Hepatocyte (in vitro differentiated cells): ENCODE measurements around the gene KRTAP5-2. TPM values are rescaled to one million over a fixed set of nuclear protein-coding genes. Genes with fewer than 3 reads are reported as not detected.

Source experiments
- DNase-seq: peaks from one replicate; pipeline ENCODE4 v3.0.0-alpha.2; 2016; ENCODE audit warnings: low spot score
- H2AFZ ChIP-seq: fragments of 200-600 bp; sonication (generic); 2 replicates; pipeline ENCODE4 v1.6.0; 2016; ENCODE audit warnings: antibody characterized with exemption, mild to moderate bottlenecking
- H3K27ac ChIP-seq: fragments of 200-600 bp; sonication (generic); 2 replicates; pipeline ENCODE4 v1.5.1; 2016; ENCODE audit warnings: mild to moderate bottlenecking
- H3K27me3 ChIP-seq: fragments of 200-600 bp; sonication (generic); 2 replicates; pipeline ENCODE4 v1.6.1; 2016
- H3K36me3 ChIP-seq: fragments of 200-600 bp; sonication (generic); replicated peaks from 2 replicates; pipeline ENCODE4 v1.5.1; 2016; ENCODE audit warnings: low read depth; ENCODE audit not compliant: insufficient read depth
- H3K4me1 ChIP-seq: fragments of 200-600 bp; sonication (generic); 2 replicates; pipeline ENCODE4 v1.5.1; 2016; ENCODE audit warnings: mild to moderate bottlenecking, moderate library complexity; ENCODE audit not compliant: insufficient read depth
- H3K4me2 ChIP-seq: fragments of 200-600 bp; sonication (generic); 2 replicates; pipeline ENCODE4 v1.6.0; 2016
- H3K4me3 ChIP-seq: fragments of 200-600 bp; sonication (generic); 2 replicates; pipeline ENCODE4 v1.5.1; 2016; ENCODE audit warnings: mild to moderate bottlenecking
- H3K79me2 ChIP-seq: fragments of 200-600 bp; sonication (generic); 2 replicates; pipeline ENCODE4 v1.6.0; 2017; ENCODE audit warnings: mild to moderate bottlenecking
- H3K9me2 ChIP-seq: fragments of 200-600 bp; sonication (generic); replicated peaks from 2 replicates; pipeline ENCODE4 v1.6.0; 2017; ENCODE audit warnings: mild to moderate bottlenecking; ENCODE audit not compliant: insufficient read depth
- H3K9me3 ChIP-seq: fragments of 200-600 bp; sonication (generic); 2 replicates; pipeline ENCODE4 v1.5.1; 2016; ENCODE audit warnings: low read depth, mild to moderate bottlenecking
- H4K20me1 ChIP-seq: fragments of 200-600 bp; sonication (generic); 2 replicates; pipeline ENCODE4 v1.6.0; 2016; ENCODE audit warnings: mild to moderate bottlenecking; ENCODE audit not compliant: insufficient read depth, poor library complexity, severe bottlenecking
- CTCF ChIP-seq: fragments of 200-600 bp; sonication (generic); IDR thresholded peaks from 2 replicates; pipeline ENCODE4 v1.5.1; 2016; ENCODE audit warnings: antibody characterized with exemption, mild to moderate bottlenecking; ENCODE audit not compliant: poor library complexity
- EZH2 ChIP-seq: fragments of 200-600 bp; sonication (generic); IDR thresholded peaks from 2 replicates; pipeline ENCODE4 v1.6.1; 2016; ENCODE audit warnings: antibody characterized with exemption, mild to moderate bottlenecking, borderline replicate concordance
- EZH2phosphoT487 ChIP-seq: fragments of 200-600 bp; sonication (generic); IDR thresholded peaks from one replicate; pipeline ENCODE4 v1.6.1; 2018; ENCODE audit warnings: antibody characterized with exemption, mild to moderate bottlenecking, low read depth, moderate library complexity; ENCODE audit not compliant: unreplicated experiment, severe bottlenecking
- WGBS: methylation state at CpG from one replicate; pipeline ENCODE4 v1.1.6; 2016; ENCODE audit warnings: low lambda C conversion rate; ENCODE audit errors: missing lambda C conversion rate; 5-methylcytosine and 5-hydroxymethylcytosine counted together
- polyA plus RNA-seq: library from polyadenylated mRNA; unstranded; fragments of >200 nt; fragmentation: Nextera tagmentation; extraction: Ambion mirVana; gene quantifications from 2 replicates; pipeline ENCODE4 v1.2.1, GENCODE V29; 2016
- total RNA-seq: library from RNA; depleted of rRNA; stranded (reverse); fragments of >200 nt; gene quantifications from 2 replicates; pipeline ENCODE4 v1.2.3, GENCODE V29; 2014

The KRTAP5-2 gene
- total and polyA plus RNA-seq, 2 experiments from 2014 or later, result not detected

- Histone ChIP-seq H3K4me3 (no peak overlapping the region), H3K9me3 (no peaks in the 10 kb centered on the region), H3K79me2 (no peaks in the 10 kb centered on the region), H3K4me1 (peaks cover 23% of the 10 kb centered on the region), H4K20me1 (peaks cover 15% of the 10 kb centered on the region), H3K4me2 (no peak overlapping the region), H3K27me3 (no peaks in the 10 kb centered on the region), H3K36me3 (no peaks in the 10 kb centered on the region), H3K9me2 (no peaks in the 10 kb centered on the region), H2AFZ (no peak overlapping the region), H3K27ac (no peak overlapping the region)
- no peak for DNase-seq
- 97% methylated on average over 14 of the region's 14 CpGs for WGBS
- no peak for TF ChIP-seq EZH2phosphoT487
- no peak for TF ChIP-seq CTCF
- TF ChIP-seq EZH2, result no peak
Measured at GRCh38 chr11:1562469-1563148, 35.5 kb downstream of the KRTAP5-2 start.

GRCh38 chr11:1561955-1562354 lies 36.1 kb downstream of the KRTAP5-2 start:
- Histone ChIP-seq H2AFZ (no peak overlapping the region), H3K36me3 (no peaks in the 10 kb centered on the region), H3K9me3 (no peaks in the 10 kb centered on the region), H3K27ac (no peak overlapping the region), H4K20me1 (peaks cover 9% of the 10 kb centered on the region), H3K79me2 (no peaks in the 10 kb centered on the region), H3K4me3 (no peak overlapping the region), H3K27me3 (no peaks in the 10 kb centered on the region), H3K4me2 (no peak overlapping the region), H3K4me1 (peaks cover 24% of the 10 kb centered on the region), H3K9me2 (no peaks in the 10 kb centered on the region)
- no peak for DNase-seq
- TF ChIP-seq CTCF (no peak), EZH2 (no peak), EZH2phosphoT487 (no peak)
- 93% methylated on average over 4 of the region's 5 CpGs for WGBS

GRCh38 chr11:1561266-1561665 lies 36.8 kb downstream of the KRTAP5-2 start:
- peaks cover 5% of the 10 kb centered on the region for H4K20me1 ChIP-seq
- WGBS, result 95% methylated on average over 17 of the region's 17 CpGs
- no peaks in the 10 kb centered on the region for H3K9me3 ChIP-seq
- no peaks in the 10 kb centered on the region for H3K27me3 ChIP-seq
- H3K4me3 ChIP-seq, result no peak overlapping the region
- no peaks in the 10 kb centered on the region for H3K79me2 ChIP-seq
- H3K36me3 ChIP-seq, result no peaks in the 10 kb centered on the region
- H3K4me1 ChIP-seq, result peaks cover 24% of the 10 kb centered on the region
- DNase-seq, result no peak
- TF ChIP-seq EZH2phosphoT487 (no peak), EZH2 (no peak), CTCF (no peak)
- no peak overlapping the region for H2AFZ ChIP-seq
- no peaks in the 10 kb centered on the region for H3K9me2 ChIP-seq
- no peak overlapping the region for H3K27ac ChIP-seq
- H3K4me2 ChIP-seq, result no peak overlapping the region
